NCI-H2107 treated with DMSO at 0.1 percent for 48 hours (cell line): Measurements from ENCODE around the gene RND1.

ENCODE experiments used
- DNase-seq: peaks from one replicate; lab custom pipeline; 2025; ENCODE audit not compliant: unreplicated experiment; lab: John Stamatoyannopoulos, UW

Gene RND1

GRCh38 chr12:48828293-48828692, 37.4 kb downstream of the RND1 start:
- no peak for DNase-seq

DNA sequence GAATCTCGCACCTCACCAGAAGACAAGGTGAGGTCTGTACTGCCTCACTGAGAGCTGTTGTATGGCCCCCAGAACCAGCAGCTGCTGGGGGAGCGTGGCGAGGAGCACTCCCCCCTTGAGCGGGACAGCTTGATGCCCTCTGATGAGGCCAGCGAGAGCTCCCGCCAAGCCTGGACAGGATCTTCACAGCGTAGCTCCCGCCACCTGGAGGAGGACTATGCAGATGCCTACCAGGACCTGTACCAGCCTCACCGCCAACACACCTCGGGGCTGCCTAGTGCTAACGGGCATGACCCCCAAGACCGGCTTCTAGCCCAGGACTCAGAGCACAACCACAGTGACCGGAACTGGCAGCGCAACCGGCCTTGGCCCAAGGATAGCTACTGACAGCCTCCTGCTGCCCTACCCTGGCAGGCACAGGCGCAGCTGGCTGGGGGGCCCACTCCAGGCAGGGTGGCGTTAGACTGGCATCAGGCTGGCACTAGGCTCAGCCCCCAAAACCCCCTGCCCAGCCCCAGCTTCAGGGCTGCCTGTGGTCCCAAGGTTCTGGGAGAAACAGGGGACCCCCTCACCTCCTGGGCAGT, 38.1 kb downstream of the RND1 start:
- DNase-seq: no peak

GRCh38 chr12:48827026-48827425, 38.6 kb downstream of the RND1 start:
- no peak for DNase-seq

- DNase-seq: no peak
These were observed 39.3 kb downstream of the RND1 start for GRCh38 chr12:48826209-48826855.

DNA sequence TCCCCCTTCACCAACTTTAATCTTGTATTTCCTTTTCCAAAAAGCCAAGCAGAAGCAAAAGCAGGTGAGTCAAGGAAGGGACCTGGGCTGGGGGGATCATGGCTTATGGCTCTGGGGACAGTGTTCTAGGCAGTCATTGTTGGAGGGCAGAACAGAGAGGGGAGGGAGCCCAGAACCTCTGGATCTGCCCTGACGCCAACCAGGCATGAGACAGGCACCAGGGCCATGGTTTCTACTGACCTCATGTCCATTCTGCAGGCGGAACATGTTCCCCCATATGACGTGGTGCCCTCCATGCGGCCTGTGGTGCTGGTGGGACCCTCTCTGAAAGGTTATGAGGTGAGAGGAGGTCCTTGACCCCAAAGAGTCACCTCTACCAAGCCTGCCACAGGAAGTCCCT, 40.8 kb downstream of the RND1 start:
- DNase-seq: no peak

DNA sequence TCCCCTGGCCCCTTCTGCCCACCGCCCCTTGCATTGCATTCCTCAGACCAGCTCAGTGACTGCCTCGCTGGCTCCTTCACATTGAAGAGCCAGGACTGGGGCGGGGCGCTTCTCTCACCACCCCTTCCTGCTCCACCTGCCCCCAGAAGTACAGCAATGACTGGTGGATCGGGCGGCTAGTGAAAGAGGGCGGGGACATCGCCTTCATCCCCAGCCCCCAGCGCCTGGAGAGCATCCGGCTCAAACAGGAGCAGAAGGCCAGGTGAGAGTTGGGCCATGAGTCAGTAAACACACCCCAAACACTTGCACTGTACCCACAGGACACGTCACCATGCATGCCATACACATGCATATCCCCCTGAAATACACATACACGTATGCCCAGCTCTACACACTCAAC, 41.6 kb downstream of the RND1 start:
- DNase-seq: no peak

- DNase-seq: no peak
These were observed 42.4 kb downstream of the RND1 start for GRCh38 chr12:48823281-48823680.

- no peak for DNase-seq
These were observed 43.0 kb downstream of the RND1 start for GRCh38 chr12:48822711-48823110.

- no peak for DNase-seq
These were observed 43.5 kb downstream of the RND1 start for GRCh38 chr12:48822139-48822538.

DNA sequence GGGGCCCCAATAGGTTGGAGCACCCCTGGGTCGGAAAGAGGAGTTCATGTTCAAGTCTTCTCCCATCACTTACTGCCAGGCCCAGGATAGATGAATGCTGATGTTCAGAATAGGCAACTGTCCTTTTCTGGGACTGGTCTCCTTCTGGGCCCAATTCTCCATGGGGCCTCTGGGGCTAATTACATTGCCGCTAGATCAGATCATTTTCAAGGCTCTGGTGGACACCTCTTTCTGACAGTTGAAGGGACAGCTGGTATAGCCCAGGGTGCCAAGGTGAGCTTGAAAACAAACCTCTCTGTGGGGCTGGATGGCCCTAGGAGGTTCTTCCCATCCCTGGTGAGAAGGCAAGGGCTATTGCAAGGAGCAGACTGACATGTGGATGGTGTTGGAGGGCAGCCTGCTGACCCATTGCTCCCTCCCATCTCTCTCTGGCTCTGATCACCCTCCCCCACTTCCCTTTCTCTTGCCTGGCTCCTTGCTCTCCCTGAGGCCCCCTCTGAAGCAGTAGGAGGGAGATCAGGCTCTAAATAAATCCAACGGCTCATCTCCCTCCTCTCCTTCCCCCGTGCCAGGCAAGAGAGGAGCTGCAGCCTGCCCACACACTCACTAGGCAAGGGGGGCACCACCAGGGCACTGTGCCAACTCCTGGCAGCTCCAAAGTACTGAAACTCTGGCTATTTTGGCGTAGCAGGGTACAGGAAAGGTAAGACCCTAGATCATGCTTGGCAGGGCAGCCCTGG, 45.5 kb downstream of the RND1 start:
- no peak for DNase-seq

DNA sequence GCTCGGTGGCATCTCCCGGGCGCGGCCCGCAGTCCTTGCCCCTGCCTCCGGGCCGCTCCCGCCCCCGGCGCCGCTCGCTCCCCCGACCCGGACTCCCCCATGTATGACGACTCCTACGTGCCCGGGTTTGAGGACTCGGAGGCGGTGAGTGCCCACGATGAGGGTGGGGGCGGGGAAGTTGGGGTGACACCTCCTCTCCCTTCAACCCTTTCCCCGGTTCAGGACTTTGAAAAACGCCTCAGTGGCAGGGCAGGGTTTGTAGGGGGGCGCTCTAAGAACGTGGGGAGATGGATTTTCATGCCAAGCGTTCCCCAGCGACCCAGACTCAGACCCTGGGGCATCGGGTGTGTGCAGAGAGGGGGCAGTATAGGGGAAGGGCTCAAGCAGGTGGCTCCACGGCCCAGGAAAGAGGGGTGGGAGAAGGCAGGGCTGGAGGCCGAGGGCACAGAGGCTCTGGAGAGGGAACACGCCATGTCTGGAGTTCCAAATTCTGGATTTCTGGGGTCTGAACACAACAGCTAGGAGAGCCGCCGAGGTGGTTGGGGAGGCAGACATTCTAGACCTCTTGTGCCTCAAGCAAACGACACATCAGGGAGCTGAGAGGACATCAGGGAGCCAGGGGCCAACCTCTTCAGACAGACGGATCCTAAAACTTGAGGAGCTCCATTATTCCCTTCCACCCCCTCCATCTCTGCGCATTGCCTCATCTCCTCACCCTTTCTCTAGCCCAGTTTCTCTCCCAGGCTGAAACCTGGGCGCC, 46.7 kb downstream of the RND1 start:
- DNase-seq: peak; percentile 18

DNA sequence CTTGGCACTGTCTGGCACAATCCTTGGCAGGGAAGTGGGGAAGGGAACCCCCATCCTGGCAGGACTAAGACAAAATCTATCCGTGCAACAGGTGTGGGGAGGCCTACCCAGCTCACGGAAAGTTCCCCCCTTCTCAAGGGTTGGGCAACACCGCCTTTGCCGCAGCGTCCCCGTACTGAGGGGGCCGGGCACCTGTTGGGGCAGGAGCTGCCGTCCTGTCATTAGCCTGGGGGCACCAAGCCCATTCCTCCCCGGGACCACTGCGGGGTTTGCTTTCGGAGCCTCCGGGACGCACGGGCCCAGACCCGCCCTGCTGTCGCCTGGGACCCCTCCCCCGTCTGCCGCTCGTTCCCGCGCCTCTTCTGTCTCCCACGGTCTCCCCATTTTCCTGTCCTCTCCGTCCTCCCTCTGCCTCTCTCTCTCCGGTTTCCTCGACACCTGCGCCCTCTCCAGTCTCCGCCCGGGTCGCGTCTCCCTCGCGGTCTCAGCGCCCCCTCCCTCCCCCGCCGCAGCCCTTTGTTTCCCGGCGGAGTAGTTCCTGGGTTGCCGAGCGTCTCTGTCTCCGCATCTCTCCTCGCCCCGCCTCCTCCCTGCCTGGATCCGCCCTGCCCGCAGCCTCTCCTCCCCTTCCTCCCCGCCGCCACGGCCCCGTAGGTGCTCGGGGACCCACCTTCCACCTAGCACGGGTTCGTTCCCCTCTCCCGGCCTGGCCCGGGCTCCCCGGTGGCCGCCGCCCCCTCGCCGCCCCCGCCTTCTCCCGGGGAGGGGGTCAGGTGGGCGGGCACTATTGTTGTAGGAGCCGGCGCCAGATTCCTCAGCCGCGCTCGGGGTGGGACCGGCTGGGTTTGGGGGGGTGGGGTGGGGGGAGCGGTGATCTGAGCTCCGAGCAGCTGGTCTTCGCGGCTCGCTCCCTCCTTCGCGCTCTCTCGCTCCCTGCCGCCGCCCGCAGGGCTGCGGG, 47.5 kb downstream of the RND1 start, which contains the start of gene CACNB3:
Gene CACNB3, plus strand, starts transcription at position 624 of the 958 bp plus-strand sequence. CDS start 434 bp downstream, outside the sequence.
- DNase-seq: peak; percentile 78

DNA sequence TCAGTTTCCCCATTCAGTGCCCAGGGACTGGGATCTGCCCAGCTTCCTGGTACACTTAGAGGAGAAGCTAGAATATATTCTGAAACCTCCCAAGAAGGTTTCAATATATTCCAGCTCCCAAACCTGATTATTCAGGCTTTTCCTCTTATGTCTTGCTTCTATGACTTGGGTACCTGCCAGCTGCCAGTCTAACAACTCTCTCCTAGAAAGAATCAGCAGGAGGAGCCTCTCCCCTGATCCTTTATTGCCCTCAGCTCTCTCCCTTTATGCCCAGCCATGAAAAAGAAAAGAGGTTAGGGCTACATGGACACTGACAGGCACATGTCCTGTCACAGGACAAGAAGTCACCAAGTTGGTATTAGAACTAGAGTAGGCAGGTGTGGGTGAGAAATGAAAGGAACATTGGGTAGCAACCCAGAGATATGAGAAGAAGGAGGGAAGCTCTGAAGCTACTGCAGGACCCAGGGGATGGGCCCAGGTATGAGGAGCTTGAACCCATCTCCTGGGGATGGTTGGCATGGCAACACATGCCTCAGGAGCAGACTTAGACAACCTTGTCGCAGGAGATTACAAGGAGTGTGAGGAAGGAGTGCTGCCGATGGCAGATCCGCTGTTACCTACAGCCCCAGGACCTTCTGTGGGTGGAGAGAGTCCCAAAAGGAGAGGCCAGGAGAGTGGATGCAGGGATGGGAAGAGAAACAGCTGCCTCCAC, 49.4 kb downstream of the RND1 start:
- peak; percentile 31 for DNase-seq

- DNase-seq: peak; percentile 71
These were observed 50.3 kb downstream of the RND1 start for GRCh38 chr12:48815126-48816110.

GRCh38 chr12:48814262-48815125, 51.2 kb downstream of the RND1 start:
- peak; percentile 45 for DNase-seq

GRCh38 chr12:48813465-48814261, 52.0 kb downstream of the RND1 start:
- DNase-seq: no peak

GRCh38 chr12:48812389-48812788, 53.3 kb downstream of the RND1 start:
- no peak for DNase-seq
